ENCODE measurements around the gene ARTN.

GRCh38 chr1:43956234-43956633 lies 22.6 kb downstream of the ARTN start:
- TF ChIP-seq EZH2phosphoT487 (IDR thresholded peaks at IDR 0.05; ENCODE audit: borderline replicate concordance, low read length) (no peak), CTCF (conservative IDR thresholded peaks at IDR 0.05; ENCODE audit: low read depth, low read length) (no peak), EZH2 (IDR thresholded peaks at IDR 0.05; ENCODE audit: low read length, unreplicated experiment) (no peak)

Data from PC-3 (cell line).